Measurements from ENCODE around the gene PCDHA1. TPM values are rescaled to one million over a fixed set of nuclear protein-coding genes. Genes with fewer than 3 reads are reported as not detected.

PCDHA1 gene
- total RNA-seq, 1 donor from 2014 or later, result not detected

DNA sequence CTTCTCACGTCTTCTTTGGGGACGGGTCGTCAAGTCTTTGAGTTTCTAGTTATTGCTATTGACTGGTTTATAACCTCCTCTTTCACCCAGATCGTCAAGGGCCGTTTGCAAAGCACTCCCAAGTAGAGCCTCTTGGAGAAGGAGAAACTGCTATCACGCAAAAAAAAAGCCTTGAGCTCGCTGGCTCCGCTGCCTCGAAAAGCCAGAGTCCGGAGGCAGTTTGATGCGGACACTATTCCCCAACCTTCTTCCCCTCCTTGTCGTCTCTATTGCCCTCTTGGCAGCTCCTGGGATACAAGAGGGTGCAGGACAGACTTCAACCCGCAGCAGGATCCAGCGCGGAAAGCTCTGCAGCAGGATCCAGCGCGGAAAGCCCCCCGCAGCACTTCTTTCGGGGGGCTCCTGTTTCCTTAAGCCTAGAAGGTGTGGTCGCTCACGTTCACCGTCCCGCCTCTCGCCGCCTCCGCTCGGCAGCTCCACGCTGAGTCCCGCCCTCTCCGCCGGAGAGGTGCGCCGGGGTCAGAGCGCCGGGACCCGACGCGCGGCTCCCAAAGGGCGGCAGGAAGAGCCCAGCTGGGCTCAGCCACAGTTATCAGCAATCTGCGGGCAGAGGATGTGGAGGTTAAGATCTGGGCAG lies 140.0 kb downstream of the PCDHA1 start, which contains the start of gene PCDHAC1:
Gene PCDHAC1 (plus strand): TSS at position 494 of the 637 bp plus-strand sequence. CDS start 594 bp downstream, outside the sequence.

DNA sequence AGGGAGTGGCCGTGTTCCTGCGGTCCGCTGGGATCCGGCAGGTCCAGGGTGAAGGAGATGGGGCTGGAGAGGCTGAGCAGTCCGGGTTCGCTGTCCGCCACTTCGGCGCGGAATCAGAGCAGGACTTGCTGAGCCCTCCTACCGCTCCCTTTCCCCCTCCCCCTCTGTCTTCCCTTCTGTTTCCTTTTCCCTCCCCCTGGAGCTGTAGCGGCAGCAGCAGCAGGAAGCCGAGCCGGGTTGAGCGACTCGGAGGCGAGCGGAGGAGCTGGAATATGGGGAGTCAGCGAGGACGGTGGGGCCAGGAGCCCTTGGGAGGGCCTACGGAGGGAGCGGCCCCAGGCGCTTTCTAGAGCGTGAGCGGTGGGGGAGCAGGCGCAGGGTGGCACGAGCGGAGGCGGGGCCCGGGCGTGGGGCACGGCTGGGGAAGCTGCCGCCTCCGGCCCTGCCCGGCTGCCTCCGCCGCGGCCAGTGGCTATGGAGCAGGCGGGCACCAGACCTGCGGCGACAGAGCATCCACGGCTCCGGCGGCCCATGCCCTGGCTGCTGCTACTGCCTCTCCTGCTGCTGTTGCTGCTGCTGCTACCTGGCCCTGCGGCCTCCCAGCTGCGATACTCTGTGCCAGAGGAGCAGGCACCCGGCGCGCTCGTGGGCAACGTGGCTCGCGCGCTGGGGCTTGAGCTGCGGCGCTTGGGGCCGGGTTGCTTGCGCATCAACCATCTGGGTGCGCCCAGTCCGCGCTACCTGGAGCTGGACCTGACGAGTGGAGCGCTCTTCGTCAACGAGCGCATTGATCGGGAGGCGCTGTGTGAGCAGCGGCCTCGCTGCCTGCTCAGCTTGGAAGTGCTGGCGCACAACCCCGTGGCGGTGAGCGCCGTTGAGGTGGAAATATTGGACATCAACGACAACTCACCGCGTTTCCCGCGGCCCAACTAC lies 180.6 kb downstream of the PCDHA1 start, which contains the start of gene PCDHAC2:
Gene PCDHAC2 (plus strand): TSS at position 184 of the 933 bp plus-strand sequence. CDS start 291 bp downstream, at position 475.

DNA sequence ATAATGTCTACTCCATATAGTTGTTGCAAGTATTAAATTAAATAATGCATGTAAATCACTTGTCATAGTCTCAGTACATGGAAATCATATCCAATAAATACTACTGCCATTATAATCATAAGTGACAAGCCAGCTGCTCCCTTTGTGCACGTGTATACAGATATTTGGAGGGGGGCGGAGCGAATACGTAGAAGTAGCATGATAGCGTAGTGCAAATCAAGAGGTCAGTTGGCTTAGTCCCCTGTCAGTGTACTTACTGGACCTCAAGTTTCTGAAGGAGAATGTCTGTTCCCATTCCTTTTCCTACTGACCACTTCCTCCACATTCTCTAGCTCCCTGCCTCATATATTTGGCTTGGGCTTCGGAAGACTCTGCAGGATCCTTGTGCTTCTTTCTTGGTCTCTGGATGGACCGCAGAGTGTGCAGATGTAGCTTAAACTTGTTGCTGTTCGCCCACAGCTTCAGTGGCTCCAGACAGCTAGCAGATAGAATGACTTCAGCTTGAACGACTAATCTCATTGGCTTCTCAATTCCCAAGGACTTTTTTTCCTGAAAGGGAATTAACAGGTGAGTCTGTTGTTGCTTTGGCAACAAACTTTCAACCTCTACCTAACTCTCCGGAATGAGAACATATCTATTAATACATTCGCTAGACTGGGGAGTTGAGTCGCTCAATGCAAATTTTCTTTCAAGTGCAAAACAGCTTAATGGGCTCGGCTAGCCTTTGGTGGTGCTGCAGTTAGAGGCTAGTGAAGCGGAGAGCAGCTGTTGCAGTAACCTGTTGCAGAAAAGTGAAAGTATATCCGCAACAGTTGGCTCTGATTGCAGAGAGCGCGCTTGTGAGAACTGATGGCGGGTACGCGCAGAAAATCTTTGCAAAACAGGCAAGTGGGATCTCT lies 264.9 kb downstream of the PCDHA1 start, which contains the start of gene PCDHB1:
Gene PCDHB1 (plus strand): TSS at position 753 of the 899 bp plus-strand sequence. CDS start 97 bp downstream, at position 850.

Other genes with a start within 250 kb of the PCDHA1 start
- 3.8 and 4.8 TPM in 2 replicates for gene EIF4EBP3, start 238.5 kb upstream of the PCDHA1 start, total RNA-seq
- 32.2 and 34.6 TPM in 2 replicates for gene SRA1, start 228.7 kb upstream of the PCDHA1 start, total RNA-seq
- gene APBB3, start 221.5 kb upstream of the PCDHA1 start, total RNA-seq, result 4.1 and 4.9 TPM in 2 replicates
- gene SLC35A4, start 221.3 kb upstream of the PCDHA1 start, total RNA-seq, result 57.6 and 60.5 TPM in 2 replicates
- 0.20 and 0.60 TPM in 2 replicates for gene CD14, start 153.0 kb upstream of the PCDHA1 start, total RNA-seq
- gene TMCO6, start 146.7 kb upstream of the PCDHA1 start, total RNA-seq, result 30.0 and 36.1 TPM in 2 replicates
- 58.5 and 60.6 TPM in 2 replicates for gene NDUFA2, start 138.5 kb upstream of the PCDHA1 start, total RNA-seq
- gene IK, start 138.3 kb upstream of the PCDHA1 start, total RNA-seq, result 64.9 and 80.8 TPM in 2 replicates
- 20.2 and 20.4 TPM in 2 replicates for gene WDR55, start 121.2 kb upstream of the PCDHA1 start, total RNA-seq
- gene DND1, start 112.6 kb upstream of the PCDHA1 start, total RNA-seq, result 0.10 and 0.80 TPM in 2 replicates
- 78.0 and 83.4 TPM in 2 replicates for gene HARS1, start 94.8 kb upstream of the PCDHA1 start, total RNA-seq
- gene HARS2, start 94.7 kb upstream of the PCDHA1 start, total RNA-seq, result 21.4 and 28.1 TPM in 2 replicates
- gene ZMAT2, start 85.7 kb upstream of the PCDHA1 start, total RNA-seq, result 34.9 and 45.4 TPM in 2 replicates
- 0.10 TPM in 1 of 2 replicates, not detected in the other for gene PCDHA2, start 8.7 kb downstream of the PCDHA1 start, total RNA-seq
- 0.20 TPM in 1 of 2 replicates, not detected in the other for gene PCDHA3, start 14.9 kb downstream of the PCDHA1 start, total RNA-seq
- gene PCDHA4, start 20.9 kb downstream of the PCDHA1 start, total RNA-seq, result 0.05 TPM in 1 of 2 replicates, not detected in the other
- not detected in 2 replicates for gene PCDHA5, start 35.5 kb downstream of the PCDHA1 start, total RNA-seq
- gene PCDHA6, start 41.8 kb downstream of the PCDHA1 start, total RNA-seq, result 0.27 TPM in 1 of 2 replicates, not detected in the other
- gene PCDHA7, start 48.1 kb downstream of the PCDHA1 start, total RNA-seq, result 0.20 TPM in 1 of 2 replicates, not detected in the other
- not detected in 2 replicates for gene PCDHA8, start 55.0 kb downstream of the PCDHA1 start, total RNA-seq
- gene PCDHA9, start 62.2 kb downstream of the PCDHA1 start, total RNA-seq, result 0.13 TPM in 1 of 2 replicates, not detected in the other
- gene PCDHA10, start 69.8 kb downstream of the PCDHA1 start, total RNA-seq, result 0.13 TPM in 1 of 2 replicates, not detected in the other
- under 0.01 and 0.05 TPM in 2 replicates for gene PCDHA11, start 82.8 kb downstream of the PCDHA1 start, total RNA-seq
- gene PCDHA12, start 89.2 kb downstream of the PCDHA1 start, total RNA-seq, result not detected in 2 replicates
- not detected in 2 replicates for gene PCDHA13, start 96.0 kb downstream of the PCDHA1 start, total RNA-seq
- not detected in 2 replicates for gene PCDHAC1, start 140.2 kb downstream of the PCDHA1 start, total RNA-seq
- gene PCDHAC2, start 180.3 kb downstream of the PCDHA1 start, total RNA-seq, result 0.64 and 0.73 TPM in 2 replicates